Subcutaneous adipose tissue (tissue), 4 donors: Measurements from ENCODE around the gene IL1RAPL1. TPM values are rescaled to one million over a fixed set of nuclear protein-coding genes. Genes with fewer than 3 reads are reported as not detected.

Source experiments
- total RNA-seq, 4 donors: library from RNA; depleted of rRNA; stranded (reverse); fragments of >200 nt; gene quantifications; one replicate each; pipeline ENCODE4 v1.1.0, GENCODE V29; 2016
- TF ChIP-seq, protein P1 (sequence below): fragments of 450-650 bp; IDR thresholded peaks from one replicate; pipeline ENCODE4 v1.5.1; 2016; ENCODE audit warnings: low read depth, mild to moderate bottlenecking, control low read depth, antibody characterized with exemption, moderate library complexity

Gene IL1RAPL1
- total RNA-seq, 4 donors from 2014 or later, result 0.66 TPM; not detected in 3

DNA sequence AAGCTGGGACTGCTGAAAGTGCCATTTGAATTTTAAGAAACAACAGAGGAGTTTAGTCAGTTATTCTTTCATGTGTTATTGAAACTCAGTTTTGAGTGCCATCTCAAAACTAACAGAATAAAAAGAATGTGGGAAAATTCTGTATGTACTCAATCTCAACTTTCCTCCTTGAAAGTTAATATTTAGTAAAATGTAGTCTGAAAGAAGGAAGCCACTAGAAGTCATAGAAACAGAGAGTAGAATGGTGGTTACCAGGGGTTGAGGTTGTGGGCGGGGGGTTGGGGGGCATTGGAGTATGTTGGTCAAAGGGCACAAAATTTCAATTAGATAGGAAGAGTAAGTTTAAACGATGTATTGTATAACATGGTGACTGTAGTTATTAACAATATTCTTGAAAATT, 999.9 kb downstream of the IL1RAPL1 start:
- TF ChIP-seq, protein P1, sequence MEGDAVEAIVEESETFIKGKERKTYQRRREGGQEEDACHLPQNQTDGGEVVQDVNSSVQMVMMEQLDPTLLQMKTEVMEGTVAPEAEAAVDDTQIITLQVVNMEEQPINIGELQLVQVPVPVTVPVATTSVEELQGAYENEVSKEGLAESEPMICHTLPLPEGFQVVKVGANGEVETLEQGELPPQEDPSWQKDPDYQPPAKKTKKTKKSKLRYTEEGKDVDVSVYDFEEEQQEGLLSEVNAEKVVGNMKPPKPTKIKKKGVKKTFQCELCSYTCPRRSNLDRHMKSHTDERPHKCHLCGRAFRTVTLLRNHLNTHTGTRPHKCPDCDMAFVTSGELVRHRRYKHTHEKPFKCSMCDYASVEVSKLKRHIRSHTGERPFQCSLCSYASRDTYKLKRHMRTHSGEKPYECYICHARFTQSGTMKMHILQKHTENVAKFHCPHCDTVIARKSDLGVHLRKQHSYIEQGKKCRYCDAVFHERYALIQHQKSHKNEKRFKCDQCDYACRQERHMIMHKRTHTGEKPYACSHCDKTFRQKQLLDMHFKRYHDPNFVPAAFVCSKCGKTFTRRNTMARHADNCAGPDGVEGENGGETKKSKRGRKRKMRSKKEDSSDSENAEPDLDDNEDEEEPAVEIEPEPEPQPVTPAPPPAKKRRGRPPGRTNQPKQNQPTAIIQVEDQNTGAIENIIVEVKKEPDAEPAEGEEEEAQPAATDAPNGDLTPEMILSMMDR, result no peak

DNA sequence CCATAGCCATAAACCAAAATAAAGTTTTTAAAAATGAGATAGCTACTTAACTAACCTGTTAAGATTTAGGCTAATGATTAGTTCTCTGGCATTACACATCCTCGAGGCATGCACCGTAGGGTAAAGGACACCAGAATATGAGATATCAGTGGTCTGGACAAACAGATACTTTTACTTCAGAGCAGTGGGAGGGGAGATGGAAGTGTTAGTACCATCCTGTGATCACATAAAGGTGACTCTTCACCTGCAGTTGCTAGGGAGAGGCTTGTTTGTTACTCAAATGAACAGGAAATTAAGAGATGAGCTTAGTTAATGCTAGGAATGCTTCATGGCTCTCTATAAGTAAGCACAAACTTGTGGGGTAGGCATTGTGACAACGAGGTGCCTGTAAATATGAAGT, 1003.7 kb downstream of the IL1RAPL1 start:
- TF ChIP-seq, protein P1, result no peak

DNA sequence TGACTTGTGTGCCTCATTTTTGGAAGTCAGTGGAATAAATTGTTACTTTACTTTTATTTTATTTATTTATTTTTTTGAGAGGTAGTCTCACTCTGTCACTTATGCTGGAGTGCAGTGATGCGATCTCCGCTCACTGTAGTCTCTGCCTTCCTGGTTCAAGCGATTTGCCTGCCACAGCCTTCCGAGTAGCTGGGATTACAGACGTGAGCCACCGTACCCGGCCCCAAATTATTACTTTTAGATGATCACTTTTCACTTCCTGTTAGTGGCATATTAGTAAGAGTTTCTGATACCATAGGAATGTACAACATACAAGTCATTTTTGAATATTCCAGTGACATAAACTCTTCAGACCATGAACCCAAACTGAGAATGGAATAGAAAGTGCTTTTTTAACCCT, 1017.1 kb downstream of the IL1RAPL1 start:
- TF ChIP-seq, protein P1, result no peak

DNA sequence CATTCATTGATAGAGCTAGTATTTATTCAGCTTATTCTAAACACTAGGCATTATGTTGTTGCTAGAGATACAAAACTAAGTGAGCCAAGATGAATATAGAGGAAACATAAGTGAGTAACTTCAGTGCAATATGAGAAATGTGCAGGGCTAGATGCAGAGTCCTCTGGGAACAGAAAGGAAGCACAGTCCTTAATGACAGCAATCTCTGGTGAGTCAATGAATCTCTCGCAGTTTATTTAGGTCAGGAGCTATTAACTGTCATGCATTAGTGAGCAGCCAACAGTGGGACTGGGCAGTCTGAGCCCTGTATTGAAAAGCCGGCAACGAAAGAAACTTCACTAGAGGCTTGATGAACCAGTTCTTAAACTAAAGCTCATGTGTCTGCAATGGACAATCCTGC, 1030.0 kb downstream of the IL1RAPL1 start:
- TF ChIP-seq, protein P1, result no peak

DNA sequence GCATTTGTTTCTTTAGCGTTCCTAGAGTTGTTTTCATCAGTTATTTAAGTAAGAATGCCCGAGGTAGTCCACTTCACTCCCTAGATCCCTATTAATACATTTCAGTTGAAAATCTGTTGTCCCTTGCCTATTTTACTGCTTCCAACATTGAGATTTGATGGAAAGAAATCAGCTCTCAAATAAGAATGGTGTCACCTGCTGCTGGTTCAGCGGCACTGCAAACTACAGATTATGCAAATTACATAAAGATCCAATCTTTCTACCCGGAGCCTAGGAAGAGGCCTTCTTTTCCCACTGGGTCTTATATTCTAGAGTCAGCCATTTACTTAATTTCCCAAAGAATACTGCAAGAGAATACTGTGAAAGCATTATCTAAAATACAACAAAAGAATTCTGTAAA, 1030.5 kb downstream of the IL1RAPL1 start:
- TF ChIP-seq, protein P1, result no peak

DNA sequence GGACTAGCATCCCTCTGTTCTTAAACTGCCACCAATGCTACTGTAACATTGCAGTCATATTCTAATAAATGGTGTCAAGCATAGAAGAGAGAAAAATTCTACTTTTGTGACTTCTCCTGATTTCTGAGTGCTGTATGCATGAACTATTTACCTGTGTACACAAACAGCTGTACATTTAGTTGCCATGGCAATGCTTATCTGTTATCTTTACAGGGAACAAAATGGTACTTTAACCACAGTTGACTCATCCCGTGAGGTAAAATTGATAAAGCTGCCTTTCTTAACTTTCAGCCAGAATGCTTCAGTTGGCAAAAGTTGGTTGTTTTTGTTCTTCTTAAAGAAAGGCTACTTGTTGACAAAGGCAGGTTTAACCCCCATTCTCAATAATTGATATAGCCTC, 1040.6 kb downstream of the IL1RAPL1 start:
- TF ChIP-seq, protein P1, result no peak

DNA sequence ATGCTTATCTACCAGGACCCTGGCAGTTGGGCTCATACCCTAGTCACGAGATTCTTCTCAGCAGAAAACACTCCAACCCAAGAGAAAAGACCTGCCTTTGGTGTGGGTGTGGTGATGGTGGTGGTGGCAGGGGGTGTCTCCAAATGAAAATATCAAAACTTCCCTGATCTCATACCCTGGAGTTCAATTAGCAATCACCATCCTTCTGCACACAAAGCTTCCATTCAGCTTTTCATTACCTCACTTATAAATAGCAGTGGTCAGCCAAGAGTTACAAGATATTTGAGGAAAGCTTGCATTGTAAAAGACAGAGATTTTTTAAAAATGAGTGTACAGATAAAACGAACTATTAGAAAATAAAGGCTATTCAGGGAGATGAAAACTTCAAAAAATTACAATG, 1047.3 kb downstream of the IL1RAPL1 start:
- TF ChIP-seq, protein P1, result no peak
